Breast epithelium (tissue), 4 donors: ENCODE data around the gene FAM219B. TPM values are rescaled to one million over a fixed set of nuclear protein-coding genes. Genes with fewer than 3 reads are reported as not detected.

ENCODE experiments used
- DNase-seq, 2 donors: peaks; one replicate each; pipeline ENCODE4 v3.0.0-alpha.2; 2019; ENCODE audit warnings: low spot score in 2 of 2
- H3K27ac ChIP-seq, 2 donors: fragments of 200-600 bp; sonication (generic) in 1 of 2; one replicate each; pipeline ENCODE4 v1.5.1; 2016 to 2019; ENCODE audit warnings: mild to moderate bottlenecking in 1 of 2
- H3K27me3 ChIP-seq, 2 donors: fragments of 200-600 bp; sonication (generic) in 1 of 2; one replicate each; pipeline versions ENCODE4 v1.5.1 to v1.6.0; 2017 to 2019; ENCODE audit warnings: control low read depth in 1 of 2, mild to moderate bottlenecking in 1 of 2
- H3K36me3 ChIP-seq: fragments of 200-600 bp; one replicate; pipeline ENCODE4 v1.5.1; 2019
- H3K4me1 ChIP-seq, 2 donors: fragments of 200-600 bp; sonication (generic); one replicate each; pipeline ENCODE4 v1.5.1; 2016 to 2019; ENCODE audit warnings: control low read depth in 1 of 2
- H3K4me3 ChIP-seq, 3 donors: fragments of 200-600 bp; sonication (generic); 1 replicate in 2 of 3; 2 replicates in 1 of 3; pipeline ENCODE4 v1.5.1; 2016 to 2019; ENCODE audit warnings: mild to moderate bottlenecking in 3 of 3, moderate library complexity in 2 of 3
- H3K9me3 ChIP-seq, 2 donors: fragments of 200-600 bp; sonication (generic) in 1 of 2; one replicate each; pipeline ENCODE4 v1.5.1; 2016 to 2019; ENCODE audit warnings: control low read depth in 1 of 2
- POLR2A ChIP-seq: fragments of 450-650 bp; IDR thresholded peaks from one replicate; pipeline ENCODE4 v1.6.1; 2016; ENCODE audit warnings: antibody characterized with exemption, mild to moderate bottlenecking, moderate library complexity
- POLR2AphosphoS5 ChIP-seq, 3 donors: sonication (generic); formaldehyde crosslinking; IDR thresholded peaks; one replicate each; pipeline ENCODE4 v1.6.1; 2017; ENCODE audit warnings: antibody characterized with exemption in 3 of 3
- intact Hi-C: fragments of 100-400 bp; cut with DNase I; formaldehyde crosslinking; loops from one replicate; pipeline ENCODE4 v1.15.1; 2023; ENCODE audit warnings: low total_unique reads
- total RNA-seq, 3 donors: library from RNA; depleted of rRNA; stranded (reverse); fragments of >200 nt; gene quantifications; one replicate each; pipeline ENCODE4 v1.1.0, GENCODE V29; 2016
- TF ChIP-seq, protein P1 (sequence below), 3 donors: fragments of 450-650 bp; IDR thresholded peaks; one replicate each; pipeline ENCODE4 v1.5.1; 2016 to 2017; ENCODE audit warnings: antibody characterized with exemption in 3 of 3, mild to moderate bottlenecking in 3 of 3, moderate library complexity in 3 of 3

Gene FAM219B
- total RNA-seq, 3 donors from 2014 or later = 51.4 to 72.0 (median 54.1) TPM

DNA sequence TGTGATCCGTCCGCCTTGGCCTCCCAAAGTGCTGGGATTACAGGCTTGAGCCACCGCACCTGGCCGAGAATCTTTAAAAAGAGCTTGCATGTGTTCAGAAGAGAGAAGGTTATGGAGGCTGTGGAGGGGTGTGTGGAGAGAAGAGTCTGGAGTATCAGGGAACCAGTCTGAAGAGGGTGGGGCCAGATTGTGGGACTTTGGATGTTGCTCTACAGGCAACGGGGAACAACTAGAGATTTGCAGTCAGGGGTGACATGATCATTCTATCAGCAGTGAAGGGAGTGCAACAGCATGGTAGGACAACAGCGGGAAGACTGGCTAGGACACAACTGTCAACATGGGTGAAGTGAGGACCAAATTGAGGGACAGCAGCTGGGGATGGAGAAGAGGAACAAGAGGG, 42.4 kb downstream of the FAM219B start:
- no peaks in the 10 kb centered on the region for H3K27me3 ChIP-seq
- H3K4me3 ChIP-seq = no peak overlapping the region
- intact Hi-C loops = no loop called here
- H3K4me1 ChIP-seq = peaks cover 0 to 9% of the 10 kb centered on the region in 2 donors
- no peaks in the 10 kb centered on the region for H3K9me3 ChIP-seq
- no peak for DNase-seq
- no peaks in the 10 kb centered on the region for H3K36me3 ChIP-seq
- peak overlapping the region in 1 of 2 donors; percentile 7 for H3K27ac ChIP-seq
- no peak for TF ChIP-seq POLR2A
- TF ChIP-seq, protein P1, sequence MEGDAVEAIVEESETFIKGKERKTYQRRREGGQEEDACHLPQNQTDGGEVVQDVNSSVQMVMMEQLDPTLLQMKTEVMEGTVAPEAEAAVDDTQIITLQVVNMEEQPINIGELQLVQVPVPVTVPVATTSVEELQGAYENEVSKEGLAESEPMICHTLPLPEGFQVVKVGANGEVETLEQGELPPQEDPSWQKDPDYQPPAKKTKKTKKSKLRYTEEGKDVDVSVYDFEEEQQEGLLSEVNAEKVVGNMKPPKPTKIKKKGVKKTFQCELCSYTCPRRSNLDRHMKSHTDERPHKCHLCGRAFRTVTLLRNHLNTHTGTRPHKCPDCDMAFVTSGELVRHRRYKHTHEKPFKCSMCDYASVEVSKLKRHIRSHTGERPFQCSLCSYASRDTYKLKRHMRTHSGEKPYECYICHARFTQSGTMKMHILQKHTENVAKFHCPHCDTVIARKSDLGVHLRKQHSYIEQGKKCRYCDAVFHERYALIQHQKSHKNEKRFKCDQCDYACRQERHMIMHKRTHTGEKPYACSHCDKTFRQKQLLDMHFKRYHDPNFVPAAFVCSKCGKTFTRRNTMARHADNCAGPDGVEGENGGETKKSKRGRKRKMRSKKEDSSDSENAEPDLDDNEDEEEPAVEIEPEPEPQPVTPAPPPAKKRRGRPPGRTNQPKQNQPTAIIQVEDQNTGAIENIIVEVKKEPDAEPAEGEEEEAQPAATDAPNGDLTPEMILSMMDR (IDR thresholded peaks at IDR 0.05) = no peak
- TF ChIP-seq POLR2AphosphoS5 (IDR thresholded peaks at IDR 0.05) = no peak

DNA sequence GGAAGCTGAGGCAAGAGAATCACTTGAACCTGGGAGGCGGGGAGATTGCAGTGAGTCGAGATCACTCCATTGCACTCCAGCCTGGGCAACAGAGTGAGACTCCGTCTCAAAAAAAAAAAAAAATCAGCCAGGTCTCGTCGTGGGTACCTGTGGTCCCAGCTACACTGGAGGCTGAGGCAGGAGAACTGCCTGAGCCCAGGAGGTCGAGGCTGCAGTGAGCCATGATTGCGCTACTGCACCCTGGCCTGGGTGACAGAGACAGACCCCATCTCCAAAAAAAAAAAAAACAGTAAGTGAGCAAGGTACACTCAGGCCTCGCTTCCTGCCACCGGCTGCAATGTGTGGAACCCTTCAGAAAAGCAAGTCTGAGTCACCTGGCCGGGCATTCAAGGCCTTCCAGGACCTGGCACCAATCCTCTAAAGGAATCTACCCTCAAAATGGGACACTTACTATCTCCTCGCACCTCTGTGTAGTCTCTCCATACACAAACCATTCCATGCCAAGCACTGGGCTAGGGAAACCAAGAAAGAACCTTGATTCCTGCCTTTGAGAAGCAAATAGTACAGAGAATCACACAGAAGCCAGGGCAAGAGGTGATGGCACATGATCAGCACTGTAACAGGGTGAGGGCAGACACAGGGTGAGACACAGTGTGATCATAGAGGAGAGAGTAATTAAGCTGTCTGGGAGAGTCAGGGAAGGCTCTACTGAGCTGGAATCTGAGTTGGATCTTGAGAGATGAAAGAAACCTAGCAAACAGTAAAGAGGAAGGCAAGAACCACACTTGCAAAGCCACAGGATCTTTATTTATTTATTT, 43.2 kb downstream of the FAM219B start:
- Histone ChIP-seq H3K27ac (no peak overlapping the region), H3K4me3 (no peak overlapping the region), H3K9me3 (no peaks in the 10 kb centered on the region), H3K36me3 (no peaks in the 10 kb centered on the region), H3K27me3 (no peaks in the 10 kb centered on the region), H3K4me1 (peaks cover 0 to 6% of the 10 kb centered on the region in 2 donors)
- intact Hi-C loops = no loop called here
- no peak for DNase-seq
- TF ChIP-seq POLR2AphosphoS5 (IDR thresholded peaks at IDR 0.05) (no peak), POLR2A (no peak)
- TF ChIP-seq, protein P1 (IDR thresholded peaks at IDR 0.05) = no peak

DNA sequence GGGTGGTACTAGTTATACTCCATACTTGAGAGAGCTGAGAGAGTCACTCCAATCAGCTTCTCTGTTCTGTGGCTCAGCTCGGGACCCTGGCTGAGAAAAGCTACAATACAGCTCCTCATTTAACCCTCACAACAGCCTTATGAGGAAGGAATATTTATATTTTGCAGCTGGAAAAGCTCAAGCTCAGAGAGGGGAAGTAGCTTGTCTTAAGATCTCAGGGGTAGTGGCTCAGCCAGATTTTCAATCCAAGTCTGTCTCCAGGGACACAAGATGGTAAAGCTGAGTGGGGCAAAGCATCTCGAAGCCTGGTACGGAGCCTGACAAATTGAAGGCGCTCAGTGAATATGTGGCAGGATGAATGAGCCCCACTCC, 48.3 kb downstream of the FAM219B start:
- Histone ChIP-seq H3K4me3 (no peak overlapping the region), H3K9me3 (no peaks in the 10 kb centered on the region), H3K27ac (peak overlapping the region; percentile 14 to 19), H3K4me1 (no peaks in the 10 kb centered on the region), H3K36me3 (no peaks in the 10 kb centered on the region), H3K27me3 (no peaks in the 10 kb centered on the region)
- intact Hi-C loops = no loop called here
- TF ChIP-seq POLR2A (no peak), POLR2AphosphoS5 (IDR thresholded peaks at IDR 0.05) (no peak)
- TF ChIP-seq, protein P1 (IDR thresholded peaks at IDR 0.05) = no peak
- no peak for DNase-seq

DNA sequence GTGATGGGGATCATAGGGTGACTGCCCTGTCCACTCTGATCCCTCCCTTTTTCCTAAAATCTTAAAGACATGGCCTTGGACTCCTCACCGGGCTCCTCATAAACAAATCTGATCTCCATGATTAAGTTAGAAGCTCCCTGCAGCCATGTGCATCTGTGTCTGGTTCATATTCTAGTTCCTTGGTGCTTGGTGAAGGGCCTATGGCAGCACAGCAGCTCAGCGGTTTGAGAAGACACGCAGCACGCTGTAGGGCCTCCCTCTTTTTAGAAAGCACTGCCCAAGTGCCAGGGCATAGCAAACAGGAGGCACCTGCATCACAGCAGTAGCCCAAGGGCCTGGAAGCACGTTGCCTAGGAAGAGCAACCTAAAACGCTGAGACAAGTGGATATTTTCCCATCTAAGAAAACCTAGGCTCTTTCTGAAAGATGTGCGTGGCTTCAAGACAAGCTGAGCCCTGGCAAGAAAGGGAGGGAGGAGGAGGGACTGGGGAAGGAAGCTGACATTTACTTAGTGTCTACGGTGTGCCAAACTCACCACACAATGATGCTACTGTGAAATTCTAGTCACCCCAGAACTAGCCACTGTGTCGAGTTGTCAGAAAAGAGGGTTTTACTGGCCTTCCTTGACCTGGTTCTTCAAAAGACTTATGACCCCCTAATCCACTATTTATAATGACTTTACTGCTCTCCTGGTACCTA, 48.8 kb downstream of the FAM219B start:
- TF ChIP-seq POLR2AphosphoS5 (IDR thresholded peaks at IDR 0.05) = no peak
- TF ChIP-seq POLR2A = no peak
- TF ChIP-seq, protein P1 (IDR thresholded peaks at IDR 0.05) = no peak
- Histone ChIP-seq H3K9me3 (no peaks in the 10 kb centered on the region), H3K36me3 (peaks cover under 1% of the 10 kb centered on the region), H3K27ac (peak overlapping the region; percentile 14 to 19), H3K27me3 (no peaks in the 10 kb centered on the region), H3K4me3 (no peak overlapping the region), H3K4me1 (no peaks in the 10 kb centered on the region)
- intact Hi-C loops = no loop called here
- no peak for DNase-seq

DNA sequence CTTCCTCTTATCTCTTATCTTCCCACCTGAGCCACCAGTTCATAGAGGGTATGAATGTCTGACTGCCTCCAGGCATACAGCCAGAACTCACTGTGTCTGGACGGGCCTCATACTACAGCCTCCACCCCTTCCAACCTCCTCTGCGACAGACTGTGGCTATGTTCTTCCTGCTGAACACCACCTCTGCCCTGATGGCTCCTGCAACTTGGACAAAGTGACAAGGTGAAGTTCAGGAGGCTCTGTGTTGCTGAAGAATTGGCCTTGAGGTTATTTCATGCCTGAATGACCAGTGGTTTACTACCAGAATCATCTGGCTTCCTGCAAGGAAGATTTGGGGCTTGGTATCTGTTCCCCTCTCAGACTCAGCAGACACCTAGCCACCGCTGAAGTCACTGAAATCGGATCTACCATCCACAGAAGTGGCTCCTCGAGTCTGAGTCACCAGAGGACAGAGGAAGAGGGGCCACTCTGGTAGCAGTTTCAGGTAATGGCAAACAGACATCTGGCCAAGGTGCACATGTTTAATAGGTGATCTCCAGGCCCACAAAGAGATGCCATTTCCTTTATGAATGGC, 49.5 kb downstream of the FAM219B start:
- DNase-seq = no peak

More for the DNA sequence above, 49.5 kb downstream of the FAM219B start:
- intact Hi-C loops = no loop called here
- TF ChIP-seq POLR2AphosphoS5 (IDR thresholded peaks at IDR 0.05) (no peak), POLR2A (no peak)
- TF ChIP-seq, protein P1 (IDR thresholded peaks at IDR 0.05) = no peak
- Histone ChIP-seq H3K27ac (no peak overlapping the region), H3K27me3 (no peaks in the 10 kb centered on the region), H3K4me1 (no peaks in the 10 kb centered on the region), H3K9me3 (no peaks in the 10 kb centered on the region), H3K36me3 (peaks cover 6% of the 10 kb centered on the region), H3K4me3 (no peak overlapping the region)
